ENCODE measurements around the gene TNKS1BP1.

TNKS1BP1 gene

GRCh38 chr11:57251491-57252104 is 73.2 kb downstream of the TNKS1BP1 start:
- TF ChIP-seq CTCF (IDR thresholded peaks at IDR 0.05; ENCODE audit: insufficient read depth, low read depth, low read length, missing control alignments), result no peak
- H3K4me3 ChIP-seq (ENCODE audit: low read depth, low read length), result no peak overlapping the region
- no peak for DNase-seq (ENCODE audit: low read depth)

- TF ChIP-seq CTCF (IDR thresholded peaks at IDR 0.05; ENCODE audit: insufficient read depth, low read depth, low read length, missing control alignments), result no peak
- DNase-seq (ENCODE audit: low read depth), result no peak
Observed at GRCh38 chr11:57251037-57251436, 73.7 kb downstream of the TNKS1BP1 start.

More at GRCh38 chr11:57251037-57251436, 73.7 kb downstream of the TNKS1BP1 start:
- no peak overlapping the region for H3K4me3 ChIP-seq (ENCODE audit: low read depth, low read length)
